GM23338 (cell line): ENCODE results near the gene ANAPC2. TPM values are rescaled to one million over a fixed set of nuclear protein-coding genes. Genes with fewer than 3 reads are reported as not detected.

Experiments used
- ATAC-seq: fragments of 200-7000 bp; cut with Tn5 transposase; 3 replicates; pipeline ENCODE4 v1.9.1; 2020
- DNase-seq: peaks from one replicate; pipeline ENCODE4 v3.0.0-alpha.2; 2015; ENCODE audit warnings: low spot score
- H2AFZ ChIP-seq: fragments of 200-600 bp; sonication (generic); 2 replicates; pipeline ENCODE4 v1.8.0; 2016; ENCODE audit warnings: antibody characterized with exemption, mild to moderate bottlenecking, moderate library complexity
- H3F3A ChIP-seq: fragments of 200-600 bp; sonication (generic); replicated peaks from 2 replicates; pipeline ENCODE4 v1.8.0; 2017; ENCODE audit warnings: antibody characterized with exemption, mixed run types, low read depth
- H3K27ac ChIP-seq: fragments of 200-600 bp; sonication (generic); 2 replicates; pipeline ENCODE4 v1.6.1; 2016; ENCODE audit warnings: low read depth
- H3K27me3 ChIP-seq: fragments of 200-600 bp; sonication (generic); 2 replicates; pipeline ENCODE4 v1.8.0; 2016; ENCODE audit warnings: mild to moderate bottlenecking, mixed run types, moderate library complexity; ENCODE audit not compliant: insufficient read depth
- H3K36me3 ChIP-seq: fragments of 200-600 bp; sonication (generic); 2 replicates; pipeline ENCODE4 v1.8.0; 2016; ENCODE audit warnings: mild to moderate bottlenecking; ENCODE audit not compliant: insufficient read depth
- H3K4me1 ChIP-seq: fragments of 200-600 bp; sonication (generic); 2 replicates; pipeline ENCODE4 v1.8.0; 2016; ENCODE audit warnings: mild to moderate bottlenecking, moderate library complexity; ENCODE audit not compliant: insufficient read depth
- H3K4me2 ChIP-seq: fragments of 200-600 bp; sonication (generic); 2 replicates; pipeline ENCODE4 v1.7.1; 2017; ENCODE audit warnings: mixed run types
- H3K4me3 ChIP-seq: fragments of 200-600 bp; sonication (generic); 2 replicates; pipeline ENCODE4 v1.6.1; 2016; ENCODE audit warnings: mixed run types
- H3K79me2 ChIP-seq: fragments of 200-600 bp; sonication (generic); replicated peaks from 2 replicates; pipeline ENCODE4 v1.8.0; 2017; ENCODE audit warnings: mild to moderate bottlenecking; ENCODE audit not compliant: insufficient read depth
- H3K9me2 ChIP-seq: fragments of 200-600 bp; sonication (generic); 2 replicates; pipeline ENCODE4 v1.8.0; 2017; ENCODE audit not compliant: insufficient read depth
- H4K20me1 ChIP-seq: fragments of 200-600 bp; sonication (generic); replicated peaks from 2 replicates; pipeline ENCODE4 v1.8.0; 2017; ENCODE audit warnings: mild to moderate bottlenecking; ENCODE audit not compliant: insufficient read depth
- H3K27ac Mint-ChIP-seq: 2 replicates; pipeline ENCODE4 v1.8.0; 2020; ENCODE audit warnings: inconsistent platforms, mild to moderate bottlenecking, moderate library complexity, mixed read lengths
- H3K27me3 Mint-ChIP-seq: 3 replicates; pipeline ENCODE4 v1.8.0; 2022; ENCODE audit warnings: low read depth, mild to moderate bottlenecking, moderate library complexity, mixed read lengths, inconsistent platforms; ENCODE audit not compliant: insufficient read depth, poor library complexity
- H3K36me3 Mint-ChIP-seq: 3 replicates; pipeline ENCODE4 v1.8.0; 2021; ENCODE audit warnings: low read depth, mild to moderate bottlenecking, inconsistent platforms, moderate library complexity, mixed read lengths
- H3K4me1 Mint-ChIP-seq: 3 replicates; pipeline ENCODE4 v1.8.0; 2020; ENCODE audit warnings: mild to moderate bottlenecking, inconsistent platforms, mixed read lengths
- H3K4me3 Mint-ChIP-seq: 3 replicates; pipeline ENCODE4 v1.8.0; 2021; ENCODE audit warnings: moderate library complexity, mild to moderate bottlenecking, inconsistent platforms, mixed read lengths
- H3K9me3 Mint-ChIP-seq: 3 replicates; pipeline ENCODE4 v1.8.0; 2020; ENCODE audit warnings: moderate library complexity, mild to moderate bottlenecking, inconsistent platforms, mixed read lengths
- CREB1 ChIP-seq: fragments of 250-450 bp; sonication (Bioruptor Pico); IDR thresholded peaks from 2 replicates; pipeline ENCODE4 v1.5.0; 2020; ENCODE audit warnings: low read depth, mild to moderate bottlenecking, moderate library complexity
- CTCF ChIP-seq, 2 experiments: fragments of 200-600 bp in 1 of 2; sonication (generic) in 1 of 2; conservative IDR thresholded peaks; 2 replicates each; pipeline versions ENCODE4 v1.5.1 to v1.6.1; 2016 to 2017; ENCODE audit warnings: antibody characterized with exemption in 2 of 2, low read depth in 2 of 2, mild to moderate bottlenecking in 2 of 2, moderate library complexity in 1 of 2
- ETS1 ChIP-seq: IDR thresholded peaks from 2 replicates; pipeline ENCODE4 v1.6.1; 2016; ENCODE audit warnings: antibody characterized with exemption
- EZH2 ChIP-seq: fragments of 200-600 bp; sonication (generic); IDR thresholded peaks from one replicate; pipeline ENCODE4 v1.8.0; 2017; ENCODE audit warnings: antibody characterized with exemption, mild to moderate bottlenecking, low read depth; ENCODE audit not compliant: unreplicated experiment
- NANOG ChIP-seq: IDR thresholded peaks from 2 replicates; pipeline ENCODE4 v1.6.1; 2016; ENCODE audit warnings: antibody characterized with exemption, borderline replicate concordance
- REST ChIP-seq: IDR thresholded peaks from one replicate; pipeline ENCODE4 v1.6.1; 2018; ENCODE audit warnings: antibody characterized with exemption; ENCODE audit not compliant: unreplicated experiment
- STAT1 ChIP-seq: IDR thresholded peaks from one replicate; pipeline ENCODE4 v1.6.1; 2016; ENCODE audit warnings: antibody characterized with exemption; ENCODE audit not compliant: unreplicated experiment
- ZNF331 ChIP-seq: fragments of 250-450 bp; sonication (Bioruptor Pico); IDR thresholded peaks from 2 replicates; pipeline ENCODE4 v1.5.0; 2020; ENCODE audit warnings: low read depth, mild to moderate bottlenecking, moderate library complexity
- polyA plus RNA-seq: library from polyadenylated mRNA; unstranded; fragments of >200 nt; fragmentation: Nextera tagmentation; extraction: Ambion mirVana; gene quantifications from 2 replicates; pipeline ENCODE4 v1.2.1, GENCODE V29; 2016
- total RNA-seq: library from RNA; depleted of rRNA; stranded (reverse); fragments of >200 nt; shearing (Covaris generic); gene quantifications from 2 replicates; pipeline ENCODE4 v1.2.3, GENCODE V29; 2014

The ANAPC2 gene
- total and polyA plus RNA-seq, 2 experiments from 2014 or later: 16.4 to 42.9 TPM

- TF ChIP-seq REST (no peak), STAT1 (no peak), CREB1 (no peak), ETS1 (no peak), ZNF331 (CRISPR knock-in tag) (no peak)
These were observed 44.1 kb upstream of the ANAPC2 start (continued) for GRCh38 chr9:137232510-137232909.

- Histone ChIP-seq H3K9me2 (no peaks in the 10 kb centered on the region), H3K4me2 (no peak overlapping the region), H2AFZ (no peak overlapping the region), H3K36me3 (no peaks in the 10 kb centered on the region), H3F3A (no peaks in the 10 kb centered on the region), H3K79me2 (no peaks in the 10 kb centered on the region), H4K20me1 (no peaks in the 10 kb centered on the region), H3K27ac (no peak overlapping the region), H3K4me3 (no peak overlapping the region), H3K27me3 (no peaks in the 10 kb centered on the region), H3K4me1 (peaks cover 3% of the 10 kb centered on the region; the same call in 1 of the 2 replicates)
- Mint-ChIP-seq H3K4me1 (peaks cover 7% of the 10 kb centered on the region; the same call in 2 of the 3 replicates), H3K36me3 (no peaks in the 10 kb centered on the region), H3K27ac (no peak overlapping the region), H3K4me3 (no peak overlapping the region), H3K9me3 (no peaks in the 10 kb centered on the region), H3K27me3 (peaks cover 5% of the 10 kb centered on the region)
- TF ChIP-seq EZH2 (no peak), CTCF (conservative IDR thresholded peaks at IDR 0.05; ENCODE audit: low read depth in 2 of 2) (no peak), NANOG (no peak), REST (no peak)
- ATAC-seq: no peak
- no peak for DNase-seq
These were observed 43.7 kb upstream of the ANAPC2 start for GRCh38 chr9:137232101-137232500.
